Cardiac fibroblast (primary cell): ENCODE measurements around the gene CTNNA1.
"Not testable (repeated sequence)": the region's sequence is repeated elsewhere in the genome, so short reads cannot be mapped to it uniquely, and the experiment has no call there.

Experiments used
- DNase-seq, 2 donors: peaks; one replicate each; pipeline versions ENCODE4 v3.0.0 to v3.0.0-alpha.2; 2010; ENCODE audit warnings: low read depth in 2 of 2
- H3K4me3 ChIP-seq, 2 donors: replicated peaks in 1 of 2; 1 replicate in 1 of 2; 2 replicates in 1 of 2; pipeline ENCODE4 v1.5.1; 2011; ENCODE audit warnings: low read depth in 2 of 2, low read length in 2 of 2, mild to moderate bottlenecking in 2 of 2, moderate library complexity in 1 of 2
- CTCF ChIP-seq: IDR thresholded peaks from one replicate; pipeline ENCODE4 v1.5.1; 2011; ENCODE audit warnings: low read depth, mild to moderate bottlenecking, low read length, inconsistent platforms

Gene CTNNA1

GRCh38 chr5:138803285-138803684, 50.1 kb downstream of the CTNNA1 start:
- H3K4me3 ChIP-seq: no peak overlapping the region
- TF ChIP-seq CTCF: no peak
- no peak for DNase-seq

- no peak overlapping the region for H3K4me3 ChIP-seq
- no peak for TF ChIP-seq CTCF
- DNase-seq: no peak
Observed at GRCh38 chr5:138803935-138804334, 50.7 kb downstream of the CTNNA1 start.

- DNase-seq: no peak
- no peak for TF ChIP-seq CTCF
- no peak overlapping the region for H3K4me3 ChIP-seq
Observed at GRCh38 chr5:138805096-138805495, 51.9 kb downstream of the CTNNA1 start.

- TF ChIP-seq CTCF: no peak
- no peak for DNase-seq
- no peak overlapping the region for H3K4me3 ChIP-seq
Observed at GRCh38 chr5:138807182-138807581, 54.0 kb downstream of the CTNNA1 start.

- no peak overlapping the region for H3K4me3 ChIP-seq
- TF ChIP-seq CTCF: no peak
- peak in 1 of 2 donors; percentile 29 for DNase-seq
Observed at GRCh38 chr5:138809391-138809790, 56.2 kb downstream of the CTNNA1 start.

- not testable (repeated sequence) for DNase-seq, H3K4me3 ChIP-seq
Observed at GRCh38 chr5:138810861-138811260, 57.6 kb downstream of the CTNNA1 start.

GRCh38 chr5:138815529-138815928, 62.3 kb downstream of the CTNNA1 start:
- no peak for DNase-seq
- TF ChIP-seq CTCF: no peak
- H3K4me3 ChIP-seq: no peak overlapping the region
